ENCODE results near the gene ZCCHC4.

DNA sequence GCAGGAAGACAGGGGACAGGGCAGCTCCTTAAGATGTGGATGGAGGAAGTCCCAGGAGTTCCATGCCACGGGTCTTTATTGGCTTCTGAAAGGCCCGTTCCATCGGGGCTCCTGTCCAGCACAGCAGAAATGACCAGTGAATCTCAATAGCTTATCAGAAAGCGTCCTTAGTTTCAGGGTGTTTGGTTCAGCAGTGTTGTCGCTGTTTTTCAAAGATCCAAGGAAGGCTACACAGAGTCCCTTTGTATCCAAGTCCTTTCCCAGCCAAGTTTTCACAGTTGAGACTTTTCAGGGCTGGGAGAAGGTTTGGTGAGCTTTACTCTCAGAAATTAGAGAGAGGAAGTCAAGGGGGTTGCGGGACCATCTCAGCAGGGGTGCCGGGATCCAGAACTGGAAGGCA is 5.0 kb upstream of the ZCCHC4 start:
- TF ChIP-seq, protein P1, sequence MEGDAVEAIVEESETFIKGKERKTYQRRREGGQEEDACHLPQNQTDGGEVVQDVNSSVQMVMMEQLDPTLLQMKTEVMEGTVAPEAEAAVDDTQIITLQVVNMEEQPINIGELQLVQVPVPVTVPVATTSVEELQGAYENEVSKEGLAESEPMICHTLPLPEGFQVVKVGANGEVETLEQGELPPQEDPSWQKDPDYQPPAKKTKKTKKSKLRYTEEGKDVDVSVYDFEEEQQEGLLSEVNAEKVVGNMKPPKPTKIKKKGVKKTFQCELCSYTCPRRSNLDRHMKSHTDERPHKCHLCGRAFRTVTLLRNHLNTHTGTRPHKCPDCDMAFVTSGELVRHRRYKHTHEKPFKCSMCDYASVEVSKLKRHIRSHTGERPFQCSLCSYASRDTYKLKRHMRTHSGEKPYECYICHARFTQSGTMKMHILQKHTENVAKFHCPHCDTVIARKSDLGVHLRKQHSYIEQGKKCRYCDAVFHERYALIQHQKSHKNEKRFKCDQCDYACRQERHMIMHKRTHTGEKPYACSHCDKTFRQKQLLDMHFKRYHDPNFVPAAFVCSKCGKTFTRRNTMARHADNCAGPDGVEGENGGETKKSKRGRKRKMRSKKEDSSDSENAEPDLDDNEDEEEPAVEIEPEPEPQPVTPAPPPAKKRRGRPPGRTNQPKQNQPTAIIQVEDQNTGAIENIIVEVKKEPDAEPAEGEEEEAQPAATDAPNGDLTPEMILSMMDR (IDR thresholded peaks at IDR 0.05) = no peak
- TF ChIP-seq POLR2A (IDR thresholded peaks at IDR 0.05) = no peak
